Measurements from ENCODE around the gene PARP15.
"Not testable (repeated sequence)": the region's sequence is repeated elsewhere in the genome, so short reads cannot be mapped to it uniquely, and the experiment has no call there.

The PARP15 gene

DNA sequence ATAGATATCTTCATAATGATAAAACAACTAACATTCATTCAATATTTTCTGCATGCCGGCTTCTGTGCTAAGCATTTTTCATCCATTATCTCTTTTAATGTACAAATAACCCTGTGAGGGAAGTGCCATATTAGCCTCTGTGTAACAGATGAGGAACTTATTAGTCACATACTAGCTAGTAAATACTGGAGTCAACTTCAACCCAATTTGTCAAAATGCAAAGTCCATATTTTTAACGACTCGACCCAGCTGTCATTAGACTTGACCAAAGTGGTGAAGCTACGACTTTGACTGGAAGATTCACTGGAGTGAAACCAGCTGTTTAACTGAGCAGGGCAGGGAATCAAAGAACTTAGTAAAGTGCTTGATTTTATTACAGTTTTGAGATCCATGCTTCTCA is 41.6 kb downstream of the PARP15 start:
- DNase-seq (ENCODE audit: low read depth): no peak

DNA sequence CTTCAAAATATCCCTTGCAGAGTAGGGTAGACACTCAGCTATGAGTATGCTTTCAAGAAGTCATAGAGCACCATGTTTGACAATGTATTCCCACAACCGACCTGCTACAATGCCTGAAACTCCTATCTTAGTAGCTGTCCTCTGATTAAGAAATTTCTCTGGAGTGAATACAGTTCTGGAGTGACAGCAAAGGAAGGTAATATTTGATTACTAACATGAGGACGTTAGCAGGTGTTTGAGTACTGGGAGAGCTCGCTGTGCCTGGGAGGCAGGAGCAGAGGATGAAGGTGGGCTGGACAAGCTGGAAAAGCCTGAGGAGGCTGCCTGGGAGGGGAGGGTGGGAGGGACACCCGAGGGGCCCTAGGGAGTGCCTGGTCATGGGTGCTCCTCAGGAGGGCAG is 42.9 kb downstream of the PARP15 start:
- DNase-seq (ENCODE audit: low read depth): no peak

DNA sequence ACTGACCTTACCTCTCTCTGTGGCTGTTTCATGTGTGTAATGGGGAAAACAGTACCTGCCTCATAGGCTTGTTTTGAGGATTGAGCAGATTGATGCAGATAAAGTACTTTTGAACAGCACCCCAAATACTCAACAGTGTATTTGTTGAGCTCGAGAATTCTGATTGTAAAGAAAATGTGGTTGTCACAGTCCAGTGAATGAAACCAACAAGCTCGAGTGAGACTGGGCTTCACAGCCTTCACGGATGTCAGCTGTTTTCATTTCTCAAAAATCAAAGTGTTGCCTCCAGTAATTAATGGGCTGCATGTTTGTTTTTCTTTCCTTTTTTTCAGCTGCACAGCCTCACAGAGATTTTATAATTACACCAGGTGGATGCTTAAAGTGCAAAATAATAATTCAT is 43.7 kb downstream of the PARP15 start:
- no peak for DNase-seq (ENCODE audit: low read depth)

- DNase-seq (ENCODE audit: low read depth): no peak
These were observed 45.8 kb downstream of the PARP15 start for GRCh38 chr3:122623031-122623829.

DNA sequence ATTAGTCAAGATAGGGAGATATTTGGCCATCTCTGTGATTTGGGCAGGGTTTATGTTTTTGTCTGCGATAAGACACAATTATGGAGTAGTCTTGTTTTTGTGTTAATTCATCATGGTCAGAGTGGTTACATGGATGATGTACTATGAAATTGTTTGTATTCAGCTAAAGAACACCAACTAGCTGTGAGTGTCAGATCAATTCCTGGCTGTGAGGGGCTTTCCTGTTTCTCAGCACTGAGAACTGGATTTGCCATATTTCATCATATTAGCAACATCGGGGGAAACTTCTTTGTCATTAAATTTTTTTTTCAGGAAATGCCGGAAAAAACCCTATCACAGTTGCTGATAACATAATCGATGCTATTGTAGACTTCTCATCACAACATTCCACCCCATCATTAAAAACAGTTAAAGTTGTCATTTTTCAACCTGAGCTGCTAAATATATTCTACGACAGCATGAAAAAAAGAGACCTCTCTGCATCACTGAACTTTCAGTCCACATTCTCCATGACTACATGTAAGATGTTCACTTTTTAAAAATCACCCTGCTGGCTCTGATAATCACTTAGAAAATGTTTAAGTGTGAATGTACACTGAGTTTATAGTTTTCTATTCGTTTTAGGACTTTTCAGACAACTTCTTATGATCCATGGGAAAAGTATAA is 49.2 kb downstream of the PARP15 start:
- no peak for DNase-seq (ENCODE audit: low read depth)

GRCh38 chr3:122627301-122627700 is 49.9 kb downstream of the PARP15 start:
- DNase-seq (ENCODE audit: low read depth): no peak

- DNase-seq (ENCODE audit: low read depth): no peak
These were observed 51.1 kb downstream of the PARP15 start for GRCh38 chr3:122628567-122628966.

- DNase-seq (ENCODE audit: low read depth): no peak
These were observed 52.3 kb downstream of the PARP15 start for GRCh38 chr3:122629763-122630162.

GRCh38 chr3:122635789-122636188 is 58.3 kb downstream of the PARP15 start:
- DNase-seq (ENCODE audit: low read depth): peak; percentile 63

DNA sequence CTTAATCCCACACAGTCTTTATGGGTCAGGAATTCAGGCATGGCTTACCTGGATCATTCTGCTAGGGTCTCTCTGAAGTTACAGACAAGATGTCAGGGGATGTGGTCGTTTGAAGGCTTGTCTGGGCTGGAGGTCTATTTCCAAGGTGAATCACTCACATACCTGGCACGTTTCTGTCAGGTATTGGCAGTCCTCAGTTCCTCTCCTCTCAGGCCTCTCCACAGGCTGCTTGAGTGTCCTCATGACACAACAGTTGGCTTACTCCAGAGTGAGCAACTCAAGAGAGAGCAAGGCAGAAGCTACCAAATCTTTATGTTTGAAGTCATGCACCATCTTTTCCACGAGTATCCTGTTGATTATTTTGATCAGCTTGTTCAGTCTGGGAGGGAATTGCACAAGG is 59.2 kb downstream of the PARP15 start:
- no peak for DNase-seq (ENCODE audit: low read depth)

GRCh38 chr3:122640437-122640999 is 63.1 kb downstream of the PARP15 start:
- DNase-seq (ENCODE audit: low read depth): no peak

DNA sequence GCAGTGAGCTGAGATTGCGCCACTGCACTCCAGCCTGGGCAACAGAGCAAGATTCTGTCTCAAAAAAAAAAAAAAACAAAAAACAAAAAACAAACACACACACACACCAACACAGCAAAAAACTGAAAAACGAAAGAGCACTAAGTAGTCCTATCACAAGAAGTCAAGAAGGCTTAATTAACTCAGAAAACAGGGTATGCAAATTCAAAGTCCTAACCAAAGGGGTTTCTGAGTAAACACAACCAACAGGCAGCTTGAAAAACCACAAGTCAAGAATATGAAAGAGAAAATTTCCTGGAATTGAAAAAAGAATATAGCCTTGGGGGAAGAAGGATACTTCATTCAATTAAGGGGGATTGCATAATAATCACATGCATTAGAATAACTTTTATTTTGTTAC is 65.5 kb downstream of the PARP15 start:
- no peak for DNase-seq (ENCODE audit: low read depth)

DNA sequence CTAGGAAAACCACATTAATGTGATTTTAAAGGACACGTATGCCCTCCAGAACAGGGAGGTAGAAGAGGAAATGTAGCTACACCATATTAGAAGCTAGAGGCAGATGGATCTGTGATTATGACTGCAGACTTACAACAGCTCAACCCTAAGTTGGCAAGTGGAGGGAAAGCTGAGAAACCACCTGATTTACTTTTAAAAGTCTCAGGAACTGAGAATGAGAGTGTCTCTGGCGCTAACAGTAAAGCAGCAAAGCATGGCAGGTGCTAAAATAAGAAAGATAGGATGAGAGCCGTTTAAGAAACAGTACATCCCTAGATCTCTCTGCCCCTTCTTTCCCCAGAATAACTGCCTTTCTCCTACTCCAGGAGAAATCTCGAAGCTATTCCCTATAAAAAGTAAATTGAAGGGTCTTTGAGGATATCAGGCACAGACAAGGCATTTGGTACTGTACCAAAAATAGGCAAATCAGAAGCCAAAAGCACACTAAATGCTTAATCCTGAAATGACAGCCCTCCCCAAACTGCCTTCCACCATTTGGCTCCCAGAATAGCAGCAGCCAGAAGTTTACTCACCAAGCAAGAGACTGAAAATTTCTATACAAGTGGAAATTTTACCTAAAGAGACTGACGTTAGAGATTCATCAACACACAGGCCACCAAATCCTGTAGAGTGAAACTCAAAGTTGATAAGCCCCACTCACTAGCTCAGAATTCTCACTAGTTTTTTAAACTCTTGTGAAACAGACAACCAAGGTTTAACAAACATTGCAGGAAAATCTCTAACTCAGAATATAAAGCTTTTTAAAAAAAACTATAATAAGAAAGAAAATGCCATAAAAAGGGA is 68.9 kb downstream of the PARP15 start:
- no peak for DNase-seq (ENCODE audit: low read depth)

DNA sequence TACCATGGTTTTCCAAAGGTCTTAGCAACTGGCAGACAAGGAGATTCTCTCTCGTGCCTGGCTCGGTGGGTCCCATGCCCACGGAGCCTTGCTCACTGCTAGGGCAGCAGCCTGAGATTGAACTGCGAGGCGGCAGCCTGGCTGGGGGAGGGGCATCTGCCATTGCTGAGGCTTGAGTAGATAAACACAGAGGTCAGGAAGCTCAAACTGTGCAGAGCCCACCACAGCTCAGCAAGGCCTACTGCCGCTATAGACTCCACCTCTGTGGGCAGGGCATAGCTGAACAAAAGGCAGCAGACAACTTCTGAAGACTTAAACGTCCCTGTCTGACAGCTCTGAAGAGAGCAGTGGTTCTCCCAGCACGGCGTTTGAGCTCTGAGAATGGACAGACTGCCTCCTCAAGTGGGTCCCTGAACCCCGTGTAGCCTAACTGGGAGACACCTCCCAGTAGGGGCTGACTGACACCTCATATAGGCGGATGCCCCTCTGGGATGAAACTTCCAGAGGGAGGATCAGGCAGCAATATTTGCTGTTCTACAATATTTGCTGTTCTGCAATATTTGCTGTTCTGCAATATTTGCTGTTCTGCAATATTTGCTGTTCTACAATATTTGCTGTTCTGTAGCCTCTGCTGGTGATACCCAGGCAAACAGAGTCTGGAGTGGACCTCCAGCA is 73.9 kb downstream of the PARP15 start:
- DNase-seq (ENCODE audit: low read depth): not testable (repeated sequence)

- not testable (repeated sequence) for DNase-seq (ENCODE audit: low read depth)
These were observed 74.5 kb downstream of the PARP15 start for GRCh38 chr3:122651962-122652361.

DNA sequence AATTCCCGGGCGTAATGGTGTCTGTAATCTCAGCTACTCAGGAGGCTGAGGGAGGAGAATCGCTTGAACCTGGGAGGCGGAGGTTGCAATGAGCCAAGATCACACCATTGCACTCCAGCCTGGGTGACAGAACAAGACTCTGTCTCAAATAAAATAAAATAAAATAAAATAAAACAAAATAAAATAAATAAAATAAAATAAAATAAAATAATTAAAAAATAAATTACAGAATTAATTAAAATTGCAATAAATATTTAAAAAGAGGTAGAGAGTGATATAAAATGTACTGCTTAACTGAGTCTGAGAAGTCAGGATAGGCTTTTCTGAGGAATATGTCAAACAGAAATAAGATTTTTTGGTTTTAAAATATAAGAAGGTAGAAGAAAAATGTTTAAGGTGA is 80.9 kb downstream of the PARP15 start:
- DNase-seq (ENCODE audit: low read depth): not testable (repeated sequence)

DNA sequence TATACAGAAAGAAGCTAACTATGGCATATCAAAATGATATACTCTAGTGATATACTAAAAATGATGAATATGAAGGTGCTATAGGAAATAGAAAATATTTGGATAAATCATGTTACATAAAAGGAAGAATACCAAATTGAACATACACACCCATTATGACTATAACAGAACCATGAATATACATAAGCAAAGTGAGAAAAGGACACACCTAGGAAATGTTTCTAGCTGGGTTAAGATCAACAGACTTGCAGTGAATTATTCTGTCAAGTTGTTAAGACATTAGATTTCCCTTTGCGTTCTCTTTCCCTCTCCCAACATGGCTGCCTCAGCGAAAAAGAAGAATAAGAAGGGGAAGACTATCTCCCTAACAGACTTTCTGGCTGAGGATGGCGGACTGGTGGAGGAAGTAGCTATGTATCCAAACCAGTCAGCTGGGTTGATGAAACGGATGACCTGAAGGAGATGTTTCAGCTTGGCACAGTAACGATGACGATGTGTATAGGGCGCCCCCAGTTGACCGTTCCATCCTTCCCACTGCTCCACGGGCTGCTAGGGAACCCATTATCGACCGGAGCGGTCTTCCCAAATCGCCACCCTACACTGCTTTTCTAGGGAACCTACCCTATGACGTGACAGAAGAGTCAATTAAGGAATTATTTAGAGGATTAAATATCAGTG is 83.0 kb downstream of the PARP15 start:
- DNase-seq (ENCODE audit: low read depth): no peak

DNA sequence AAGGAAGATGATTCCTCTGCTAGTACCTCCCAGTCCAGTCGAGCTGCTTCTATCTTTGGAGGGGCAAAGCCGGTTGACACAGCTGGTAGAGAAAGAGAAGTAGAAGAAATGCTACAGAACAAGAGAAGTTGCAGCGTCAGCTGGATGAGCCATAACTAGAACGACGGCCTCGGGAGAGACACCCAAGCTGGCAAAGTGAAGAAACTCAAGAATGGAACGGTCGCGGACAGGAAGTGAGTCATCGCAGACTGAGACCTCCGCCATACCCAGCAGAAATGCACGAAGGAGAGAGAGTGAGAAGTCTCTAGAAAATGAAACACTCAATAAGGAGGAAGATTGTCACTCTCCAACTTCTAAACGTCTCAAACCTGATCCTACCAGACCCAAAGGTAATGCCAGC is 84.2 kb downstream of the PARP15 start:
- no peak for DNase-seq (ENCODE audit: low read depth)

GRCh38 chr3:122662505-122662904 is 85.1 kb downstream of the PARP15 start:
- no peak for DNase-seq (ENCODE audit: low read depth)

DNA sequence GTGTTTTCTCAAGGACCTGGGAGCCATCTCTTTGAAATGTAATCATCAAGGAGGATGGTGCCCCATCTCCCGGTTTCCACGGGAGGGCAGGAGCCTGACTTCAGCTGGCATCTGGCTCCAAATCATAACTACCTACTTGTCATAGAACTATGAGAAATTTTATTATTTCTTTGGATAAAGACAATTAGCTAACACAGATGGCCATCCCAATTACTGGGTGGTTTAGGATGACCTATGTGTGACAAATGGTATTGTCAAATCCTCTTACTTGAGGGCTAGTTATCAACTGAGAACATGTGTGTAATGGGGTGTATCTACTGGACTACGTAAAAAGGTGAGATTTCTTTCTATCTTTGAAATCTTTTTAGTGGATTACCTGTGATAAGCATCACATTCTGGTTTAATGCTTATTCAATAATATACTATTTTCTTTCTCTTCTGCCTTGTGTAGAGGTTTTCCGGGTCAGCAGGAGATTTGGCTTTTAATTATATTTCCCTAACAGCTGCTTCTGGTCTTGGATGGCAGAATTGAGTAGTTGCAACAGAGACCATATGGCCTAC is 87.9 kb downstream of the PARP15 start:
- no peak for DNase-seq (ENCODE audit: low read depth)

DNA sequence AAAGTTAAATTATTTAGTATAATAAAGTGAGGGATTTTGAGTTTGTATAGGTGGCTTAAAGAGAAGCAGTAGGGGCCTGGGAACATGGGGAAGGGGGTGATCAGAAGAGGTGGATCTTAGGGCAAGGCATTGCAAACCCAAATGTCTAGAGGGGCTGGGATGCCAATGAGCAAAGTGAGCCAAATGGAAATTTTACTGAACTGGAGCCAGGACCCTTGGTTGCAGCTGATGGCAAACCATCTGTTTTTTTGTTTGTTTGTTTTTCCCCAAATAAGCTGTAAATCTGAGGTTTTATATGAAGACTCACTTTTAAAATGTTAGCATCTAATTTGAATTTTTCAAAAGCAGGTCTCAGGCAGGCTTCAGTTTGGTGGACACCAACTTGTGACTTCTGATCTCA is 88.4 kb downstream of the PARP15 start:
- DNase-seq (ENCODE audit: low read depth): no peak
